ENCODE results near the gene SF3B6.
"Not testable (repeated sequence)": the region's sequence is repeated elsewhere in the genome, so short reads cannot be mapped to it uniquely, and the experiment has no call there.

SF3B6 gene

GRCh38 chr2:24075915-24076848 lies at the start of gene SF3B6:
Gene SF3B6 (minus strand): TSS chr2:24076326. CDS start chr2:24076229, 97 bp downstream.
- peak; percentile 90 for FAIRE-seq

- no peak for FAIRE-seq
Observed at GRCh38 chr2:24123922-24124580, 47.9 kb upstream of the SF3B6 start.

- no peak for FAIRE-seq
Observed at GRCh38 chr2:24123195-24123921, 47.2 kb upstream of the SF3B6 start, which contains the start of the genes FAM228B and PFN4. Gene FAM228B (plus strand): TSS chr2:24123469. CDS start chr2:24124362, 893 bp downstream. Gene PFN4 (minus strand): TSS chr2:24123334. CDS start chr2:24122535, 799 bp downstream.

GRCh38 chr2:24122366-24123194 lies 46.5 kb upstream of the SF3B6 start:
- FAIRE-seq, result no peak

GRCh38 chr2:24121469-24121868 lies 45.3 kb upstream of the SF3B6 start:
- no peak for FAIRE-seq

GRCh38 chr2:24121066-24121465 lies 44.9 kb upstream of the SF3B6 start:
- no peak for FAIRE-seq

GRCh38 chr2:24117902-24118301 lies 41.8 kb upstream of the SF3B6 start:
- no peak for FAIRE-seq

GRCh38 chr2:24115057-24115456 lies 38.9 kb upstream of the SF3B6 start:
- FAIRE-seq, result no peak

GRCh38 chr2:24111407-24111901 lies 35.3 kb upstream of the SF3B6 start:
- no peak for FAIRE-seq

GRCh38 chr2:24110660-24111303 lies 34.7 kb upstream of the SF3B6 start:
- no peak for FAIRE-seq

- FAIRE-seq, result not testable (repeated sequence)
Observed at GRCh38 chr2:24109431-24109830, 33.3 kb upstream of the SF3B6 start.

- no peak for FAIRE-seq
Observed at GRCh38 chr2:24107336-24107735, 31.2 kb upstream of the SF3B6 start.

- FAIRE-seq, result no peak
Observed at GRCh38 chr2:24106786-24107185, 30.7 kb upstream of the SF3B6 start.

- FAIRE-seq, result no peak
Observed at GRCh38 chr2:24105816-24106215, 29.7 kb upstream of the SF3B6 start.

GRCh38 chr2:24104906-24105305 lies 28.8 kb upstream of the SF3B6 start:
- FAIRE-seq, result no peak

GRCh38 chr2:24104110-24104650 lies 28.1 kb upstream of the SF3B6 start:
- FAIRE-seq, result no peak

GRCh38 chr2:24102677-24103076 lies 26.6 kb upstream of the SF3B6 start:
- no peak for FAIRE-seq

- no peak for FAIRE-seq
Observed at GRCh38 chr2:24101992-24102391, 25.9 kb upstream of the SF3B6 start.

GRCh38 chr2:24100732-24101131 lies 24.6 kb upstream of the SF3B6 start:
- FAIRE-seq, result not testable (repeated sequence)

GRCh38 chr2:24095171-24095677 lies 19.1 kb upstream of the SF3B6 start:
- not testable (repeated sequence) for FAIRE-seq

- not testable (repeated sequence) for FAIRE-seq
Observed at GRCh38 chr2:24093270-24093669, 17.1 kb upstream of the SF3B6 start.

Data from A204.1 (cell line).